ENCODE results near the gene BACE1.
A peak's percentile ranks its signal among the peaks of the same experiment; 100 is the strongest.

The BACE1 gene

DNA sequence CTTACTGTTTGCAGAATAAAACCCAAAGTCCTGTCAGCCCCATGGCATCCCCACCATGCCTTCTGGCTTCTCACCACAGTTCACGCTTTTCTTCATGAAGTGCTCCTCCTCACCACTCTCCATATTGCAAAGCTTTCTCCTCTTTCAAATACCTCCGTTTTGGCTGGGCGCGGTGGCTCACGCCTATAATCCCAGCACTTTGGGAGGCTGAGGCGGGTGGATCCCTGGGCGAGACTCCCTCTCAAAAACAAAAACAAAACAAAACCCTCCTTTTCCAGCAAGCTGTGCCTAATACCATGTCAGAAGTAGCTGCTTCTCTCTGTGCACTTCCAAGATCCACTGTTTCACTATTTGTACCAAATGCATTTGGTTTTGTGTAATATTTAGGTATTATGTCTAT is 6.7 kb downstream of the BACE1 start:
- DNase-seq (ENCODE audit: low read depth) = no peak

DNA sequence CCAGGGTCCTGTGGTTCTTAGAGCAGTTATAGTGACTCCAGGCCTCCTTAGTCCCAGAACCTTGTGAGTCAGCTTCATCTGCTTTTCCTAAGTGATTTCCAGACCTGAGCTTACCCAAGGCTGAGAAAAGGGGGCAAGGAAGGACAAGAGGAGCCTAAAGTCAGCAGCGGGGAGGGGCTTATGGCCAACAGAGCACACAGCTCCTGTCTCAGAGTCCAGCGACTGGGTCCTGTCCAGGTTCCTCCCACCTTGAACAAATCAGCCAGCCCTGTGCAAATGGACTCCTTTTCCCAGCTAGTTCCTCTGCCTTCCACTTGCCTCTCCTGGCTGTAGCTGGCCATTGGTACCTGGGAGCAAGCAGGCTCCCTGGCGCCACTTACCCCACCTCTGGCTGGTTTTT is 10.9 kb downstream of the BACE1 start:
- no peak for DNase-seq (ENCODE audit: low read depth)

DNA sequence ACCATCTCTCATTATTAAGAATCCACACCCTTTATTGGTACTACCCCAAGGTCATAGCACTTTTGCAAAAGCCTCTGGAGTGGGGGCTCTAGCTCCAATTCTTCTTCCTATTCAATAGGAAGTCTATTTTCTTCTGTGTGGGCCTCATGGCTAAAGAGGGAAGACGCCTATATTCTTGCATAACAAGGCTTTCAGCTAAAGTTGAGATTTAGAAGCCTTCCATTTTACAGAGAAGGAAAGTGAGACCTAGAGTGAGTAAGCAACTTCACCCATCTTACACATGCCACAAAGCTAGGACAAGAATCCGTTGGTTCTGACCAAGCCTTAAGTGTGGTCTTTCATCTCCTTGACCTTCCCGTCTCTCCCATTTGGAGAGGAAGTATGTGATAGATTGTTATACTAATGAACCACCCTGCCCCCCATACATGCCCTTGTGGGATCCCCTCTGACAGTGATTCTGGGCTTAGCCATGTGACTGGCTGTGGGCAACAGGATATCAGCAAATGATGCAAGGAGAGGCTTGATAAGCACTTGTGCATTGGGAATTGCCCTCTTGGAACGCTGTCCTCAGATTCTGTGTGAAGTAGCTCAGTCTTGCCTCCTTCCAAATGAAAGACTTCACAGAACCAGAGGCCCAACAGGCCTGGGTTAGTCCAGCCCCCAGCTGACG is 12.3 kb downstream of the BACE1 start:
- no peak for DNase-seq (ENCODE audit: low read depth)

DNA sequence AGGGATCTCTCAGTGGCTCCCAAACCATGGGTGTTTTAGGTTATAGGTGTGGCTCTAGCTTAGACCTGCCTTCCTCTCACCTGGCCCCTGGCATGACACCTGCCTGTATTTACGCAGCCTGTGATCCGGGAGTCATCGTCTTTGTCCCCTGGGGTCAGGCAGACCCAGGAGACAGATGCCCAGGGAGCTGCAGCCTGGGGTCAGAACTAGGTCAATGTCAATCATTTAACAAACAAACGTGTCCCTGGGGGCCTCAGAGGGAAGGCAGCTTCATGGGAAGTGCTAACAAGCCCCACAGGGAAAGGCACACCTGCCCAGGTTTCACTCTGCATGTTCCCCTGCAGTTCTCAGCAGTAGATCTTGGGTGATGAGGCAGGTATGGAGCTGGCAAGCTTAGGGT is 13.0 kb downstream of the BACE1 start:
- no peak for DNase-seq (ENCODE audit: low read depth)

DNA sequence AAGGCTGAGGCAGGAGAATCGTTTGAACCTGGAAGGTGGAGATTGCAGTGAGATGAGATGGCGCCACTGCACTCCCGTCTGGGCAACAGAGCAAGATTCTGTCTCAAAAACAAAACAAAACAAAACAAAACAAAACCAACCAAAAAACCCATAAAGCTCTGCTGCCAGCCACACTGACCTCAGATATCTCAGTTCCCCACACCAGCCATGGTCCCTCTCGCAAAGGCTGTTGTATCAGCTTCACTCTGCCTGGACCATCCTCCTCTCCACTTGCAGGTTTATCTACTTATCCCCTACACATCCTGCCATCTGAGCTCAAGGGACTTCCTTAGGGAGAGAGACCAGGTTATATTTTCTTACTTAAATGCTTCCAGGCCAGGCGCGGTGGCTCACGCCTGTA is 13.8 kb downstream of the BACE1 start:
- no peak for DNase-seq (ENCODE audit: low read depth)

DNA sequence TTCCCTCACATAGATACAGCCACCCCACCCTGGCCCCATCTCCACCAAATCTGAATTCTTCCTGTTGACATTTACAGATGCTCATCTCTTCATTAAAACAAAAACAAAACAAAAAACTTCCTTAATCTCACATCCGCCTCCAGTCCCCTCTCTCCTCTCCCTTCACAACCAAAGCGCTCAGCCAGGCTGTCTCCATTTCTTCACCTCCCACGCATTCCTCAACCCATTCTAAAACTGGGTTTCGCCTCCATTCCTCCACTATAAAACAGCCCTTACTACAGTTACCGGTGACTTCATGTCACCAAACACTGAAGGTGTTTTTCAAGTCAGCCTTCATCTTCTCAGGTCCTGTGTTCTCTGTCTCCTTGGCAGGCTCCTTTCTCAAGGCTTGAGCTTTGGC is 15.3 kb downstream of the BACE1 start:
- DNase-seq (ENCODE audit: low read depth) = no peak

DNA sequence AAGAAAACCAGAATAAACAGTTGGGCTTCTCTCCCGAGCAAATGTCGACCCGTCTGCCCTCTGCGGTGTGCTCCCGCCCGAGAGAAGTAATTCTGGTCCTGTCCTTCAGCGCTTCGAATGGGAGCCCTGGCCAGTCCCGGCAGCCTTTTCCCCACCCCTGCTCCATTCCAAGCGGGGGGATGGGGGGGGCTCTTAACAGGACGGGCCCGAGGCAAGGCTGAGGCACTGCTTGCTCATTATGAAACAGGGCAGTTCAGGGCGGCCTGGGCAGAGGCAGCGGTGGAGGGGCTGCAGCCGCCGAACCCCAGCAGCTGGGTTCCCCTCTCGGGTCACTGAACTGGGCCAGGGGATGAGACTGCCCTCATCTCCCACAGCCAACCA is 15.8 kb downstream of the BACE1 start:
- DNase-seq (ENCODE audit: low read depth) = no peak

DNA sequence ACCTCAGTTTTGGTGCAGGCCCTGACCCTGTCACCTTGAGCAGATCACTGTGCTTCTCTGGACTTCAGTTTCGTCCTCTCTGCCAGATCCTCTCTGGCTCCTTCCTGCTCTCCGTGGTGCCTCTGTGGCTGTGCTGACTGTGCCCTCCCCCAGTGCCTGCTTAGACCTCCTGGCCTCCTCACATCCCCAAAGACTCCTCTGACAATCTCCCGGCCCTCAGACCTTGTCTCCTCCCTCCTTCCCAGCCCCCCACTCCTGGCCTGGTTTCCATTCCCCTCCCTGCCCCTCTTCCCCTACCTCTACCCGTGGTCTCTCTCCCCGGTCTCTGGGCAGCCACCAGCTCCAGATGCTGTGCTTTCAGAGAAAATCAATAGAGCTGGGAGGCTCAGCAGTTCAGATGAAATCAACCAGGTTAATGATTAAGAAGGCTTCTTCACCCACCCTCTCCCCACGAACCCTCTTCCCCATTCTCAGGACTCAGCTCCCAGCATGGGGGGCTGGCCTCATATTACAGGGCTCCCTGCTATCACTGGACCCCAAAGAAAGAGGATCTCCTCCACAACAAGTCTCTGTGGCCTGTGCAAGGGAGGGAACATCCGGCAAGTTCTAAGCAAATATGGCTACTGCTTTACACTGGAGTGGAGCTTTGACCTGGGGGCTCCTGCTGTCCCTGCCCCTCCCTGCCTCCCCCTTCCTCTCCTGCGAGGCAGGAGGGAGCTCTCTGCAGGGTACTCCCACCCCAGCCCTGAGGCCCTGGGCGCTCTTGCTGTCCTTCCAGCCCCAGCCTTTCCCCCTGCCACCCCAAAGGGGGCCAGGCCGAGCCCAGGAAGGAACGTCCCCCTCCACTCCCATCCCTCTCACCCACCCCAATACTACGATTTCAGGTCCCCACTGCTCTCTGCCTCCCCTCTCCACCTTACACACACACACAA is 16.4 kb downstream of the BACE1 start:
- DNase-seq (ENCODE audit: low read depth) = no peak

DNA sequence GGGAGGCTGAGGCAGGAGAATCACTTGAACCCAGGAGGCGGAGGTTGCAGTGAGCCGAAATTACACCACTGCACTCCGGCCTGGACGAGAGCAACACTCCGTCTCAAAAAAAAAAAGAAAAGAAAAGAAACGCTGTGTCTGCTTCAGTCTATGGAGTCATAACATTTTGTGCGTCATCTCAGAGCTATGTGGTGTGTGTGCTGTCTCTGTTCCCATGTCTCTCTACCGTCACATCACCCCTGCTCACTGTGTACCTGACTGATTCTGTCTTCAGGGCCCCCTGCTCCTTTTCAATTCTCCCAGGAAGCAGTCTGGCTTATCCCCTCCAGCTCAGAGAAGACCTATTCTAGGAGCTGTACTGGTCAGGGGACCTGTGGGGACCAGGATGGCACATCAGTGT is 17.9 kb downstream of the BACE1 start:
- DNase-seq (ENCODE audit: low read depth) = no peak

DNA sequence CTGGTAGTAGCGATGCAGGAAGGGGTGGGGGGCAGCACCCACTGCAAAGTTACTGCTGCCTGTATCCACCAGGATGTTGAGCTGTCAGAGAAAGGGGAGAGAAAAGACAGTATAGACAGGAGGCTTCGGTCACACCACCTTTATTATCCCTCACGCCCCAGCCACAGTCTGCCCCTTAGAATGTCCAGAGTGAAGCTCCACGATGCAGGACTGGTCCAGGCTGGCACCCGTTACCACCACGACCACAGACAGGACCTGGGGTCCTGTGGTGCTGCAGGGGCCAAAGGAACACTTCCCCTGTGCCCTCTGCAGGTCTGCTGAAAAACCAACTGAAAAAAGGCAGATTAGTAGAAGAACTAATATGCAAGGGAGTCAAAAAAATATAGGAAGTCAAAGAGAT is 19.2 kb downstream of the BACE1 start:
- DNase-seq (ENCODE audit: low read depth) = no peak

DNA sequence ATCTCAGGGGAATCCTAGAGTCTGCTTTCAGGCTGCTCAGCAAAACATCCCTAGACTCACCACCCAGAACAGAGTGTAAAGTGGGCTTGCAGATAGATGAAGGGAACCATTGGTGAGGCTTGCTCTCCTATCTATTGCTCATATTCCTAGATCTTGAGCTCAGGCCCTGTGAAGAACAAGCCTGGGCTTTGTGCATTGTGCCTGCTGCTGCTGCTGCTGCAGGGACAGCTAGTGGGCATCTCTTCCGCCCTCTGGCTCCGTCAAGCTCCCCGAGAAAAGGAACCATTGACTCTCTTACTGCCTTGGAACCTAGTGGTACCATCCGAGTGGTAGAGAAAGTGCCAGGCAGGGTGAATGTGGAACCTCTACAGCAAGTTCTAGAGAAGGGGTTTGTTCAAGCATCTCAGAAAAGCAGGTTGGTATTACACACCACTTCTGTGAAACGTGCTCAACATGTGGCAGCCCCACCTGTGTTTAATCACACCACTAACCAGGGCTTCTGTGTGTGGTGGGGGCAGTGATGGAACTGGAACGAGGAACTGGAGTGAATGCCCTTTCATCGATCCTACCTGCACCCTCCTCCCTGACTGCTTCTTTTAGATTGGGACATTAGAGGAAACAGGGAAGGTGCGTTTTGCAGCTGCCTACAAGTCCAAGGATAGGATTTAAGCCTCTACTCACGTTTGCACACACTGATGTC is 20.5 kb downstream of the BACE1 start:
- no peak for DNase-seq (ENCODE audit: low read depth)

DNA sequence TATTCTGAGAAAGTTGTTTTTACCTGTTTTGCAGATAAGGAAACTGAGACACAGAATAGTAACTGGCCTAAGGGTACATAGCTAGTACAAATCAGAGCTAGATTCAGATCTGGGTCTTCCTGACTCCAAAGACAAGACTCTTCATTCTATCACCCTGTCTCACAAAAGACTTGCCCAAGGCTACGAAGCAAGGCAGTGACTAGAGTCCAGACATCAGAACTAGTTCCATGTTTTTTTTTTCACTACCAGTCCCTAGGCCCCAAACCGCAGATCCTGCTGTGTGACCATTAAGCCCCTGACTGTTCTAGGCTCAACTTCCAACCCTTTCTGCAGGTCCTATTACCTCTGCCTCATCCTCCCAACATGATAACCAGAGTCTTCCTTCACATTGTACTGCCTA is 23.4 kb downstream of the BACE1 start:
- DNase-seq (ENCODE audit: low read depth) = no peak

DNA sequence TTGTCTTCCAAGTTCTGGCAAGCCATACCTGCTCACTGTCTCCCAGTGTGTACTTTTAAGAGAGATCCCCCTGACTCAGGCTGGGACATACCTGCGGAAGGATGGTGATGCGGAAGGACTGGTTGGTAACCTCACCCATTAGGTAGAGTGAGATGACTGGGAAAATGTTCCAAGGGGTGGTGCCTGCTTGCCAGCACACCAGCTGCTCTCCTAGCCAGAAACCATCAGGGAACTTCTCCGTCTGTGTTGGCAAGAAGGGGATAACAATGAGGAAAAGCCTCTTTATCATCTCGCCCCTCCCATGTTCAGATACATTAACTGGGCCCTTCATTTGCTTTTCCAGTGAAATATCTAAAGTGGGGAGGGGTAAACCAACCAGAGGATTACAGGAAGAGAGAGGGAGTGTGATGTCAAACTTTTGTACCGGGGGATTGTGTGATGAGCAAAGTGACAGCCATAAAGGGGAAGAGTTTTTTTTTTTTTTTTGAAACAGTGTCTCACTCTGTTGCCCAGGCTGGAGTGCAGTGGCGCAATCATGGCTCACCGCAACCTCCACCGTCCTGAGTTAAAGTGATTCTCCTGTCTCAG is 25.2 kb downstream of the BACE1 start, which contains the start of gene BACE1-AS:
Gene BACE1-AS, plus strand, starts transcription at position 538 of the 588 bp plus-strand sequence.
- DNase-seq (ENCODE audit: low read depth) = no peak

DNA sequence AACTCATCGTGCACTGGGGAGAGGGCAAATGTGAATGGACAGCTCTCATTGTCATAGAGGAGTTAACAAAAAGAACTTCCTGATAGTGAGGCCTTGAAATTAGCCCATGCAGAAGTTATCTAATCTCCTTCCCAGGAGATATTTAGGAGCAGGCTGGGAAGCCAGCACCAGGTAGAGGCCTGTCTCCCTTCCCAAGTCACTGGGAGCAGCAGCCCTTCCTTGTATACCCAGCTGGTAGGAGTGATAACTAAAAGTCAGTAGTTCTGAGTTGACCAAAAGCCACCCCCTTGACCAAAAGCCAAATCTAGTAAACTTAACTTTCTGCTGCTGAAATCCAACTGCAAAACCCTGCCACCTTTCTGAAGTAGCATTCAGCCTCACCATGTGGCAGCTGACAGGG is 26.3 kb downstream of the BACE1 start:
- no peak for DNase-seq (ENCODE audit: low read depth)

DNA sequence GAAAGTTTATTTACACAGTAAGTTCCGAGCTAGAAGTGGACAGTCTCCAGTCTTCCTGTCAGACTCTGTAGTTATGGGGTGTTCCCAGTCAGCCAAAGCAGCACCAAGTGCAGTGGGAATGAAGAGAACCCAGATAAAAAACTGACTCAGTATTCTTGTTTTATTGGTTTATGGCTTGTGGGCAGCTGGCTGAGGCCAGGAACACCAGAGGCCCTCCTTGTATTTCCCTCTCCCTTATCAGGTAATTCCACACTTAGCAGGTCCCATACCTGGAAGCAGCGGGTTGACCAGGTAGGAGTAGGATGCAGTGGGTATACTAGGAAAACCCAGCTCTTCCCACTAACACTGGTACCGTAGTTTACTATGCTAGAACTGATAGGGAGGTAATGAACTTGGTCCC is 28.4 kb downstream of the BACE1 start:
- DNase-seq (ENCODE audit: low read depth) = no peak

DNA sequence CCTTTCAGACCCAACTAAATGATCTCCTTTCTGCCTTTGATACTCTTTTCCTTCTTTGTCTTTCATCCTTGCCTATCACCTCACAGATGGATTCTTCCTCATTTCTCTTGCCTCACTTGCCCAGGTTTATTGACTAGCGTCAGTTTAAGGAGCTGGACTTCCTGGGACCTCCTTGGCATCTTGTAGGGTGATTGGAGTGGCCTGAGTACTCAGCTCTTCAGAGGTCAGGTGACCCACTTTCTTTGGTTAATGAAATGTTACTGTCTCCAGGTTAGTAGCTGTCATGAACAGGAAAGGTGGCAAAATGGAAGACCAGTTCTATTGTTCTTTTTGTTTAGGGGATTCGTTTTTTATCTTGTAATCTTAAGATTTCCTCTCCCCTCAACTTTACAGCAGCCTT is 29.5 kb downstream of the BACE1 start:
- no peak for DNase-seq (ENCODE audit: low read depth)

DNA sequence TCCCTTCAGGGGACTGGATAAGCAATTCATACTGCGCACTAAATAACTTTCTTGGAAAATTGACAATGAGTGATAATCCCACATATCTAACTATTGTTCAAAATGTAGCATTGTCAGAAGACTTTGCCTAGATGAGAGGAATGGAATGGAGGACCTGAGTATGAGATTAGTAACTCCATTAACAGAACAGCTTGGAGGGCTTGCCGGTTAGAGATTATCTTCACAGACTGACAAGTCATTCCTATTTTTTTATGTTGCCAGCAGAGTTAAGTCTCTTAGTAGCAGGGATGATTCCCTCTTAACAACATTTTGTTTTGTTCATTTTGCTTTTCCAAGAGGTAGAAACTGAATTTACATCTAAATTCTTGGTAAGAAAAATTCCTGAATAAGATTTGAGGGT is 32.0 kb downstream of the BACE1 start:
- no peak for DNase-seq (ENCODE audit: low read depth)

DNA sequence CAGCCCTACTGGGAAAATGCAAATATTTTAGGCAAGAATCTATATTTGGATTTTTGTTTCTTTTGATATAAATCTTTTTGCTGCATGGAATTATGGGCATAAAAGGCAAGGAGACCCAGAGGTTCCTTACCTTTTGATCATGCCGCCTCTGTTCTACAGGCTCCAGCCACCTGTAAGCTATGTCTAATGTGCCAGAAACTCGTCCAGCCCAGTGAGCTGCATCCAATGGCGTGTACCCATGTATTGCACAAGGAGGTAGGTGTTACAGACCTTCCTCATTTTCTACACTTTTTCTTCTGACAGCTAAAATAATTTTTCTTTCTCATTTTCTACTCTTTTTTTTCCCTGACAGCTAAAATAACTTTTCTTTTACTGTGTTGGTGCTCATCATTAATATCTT is 33.1 kb downstream of the BACE1 start:
- DNase-seq (ENCODE audit: low read depth) = no peak

DNA sequence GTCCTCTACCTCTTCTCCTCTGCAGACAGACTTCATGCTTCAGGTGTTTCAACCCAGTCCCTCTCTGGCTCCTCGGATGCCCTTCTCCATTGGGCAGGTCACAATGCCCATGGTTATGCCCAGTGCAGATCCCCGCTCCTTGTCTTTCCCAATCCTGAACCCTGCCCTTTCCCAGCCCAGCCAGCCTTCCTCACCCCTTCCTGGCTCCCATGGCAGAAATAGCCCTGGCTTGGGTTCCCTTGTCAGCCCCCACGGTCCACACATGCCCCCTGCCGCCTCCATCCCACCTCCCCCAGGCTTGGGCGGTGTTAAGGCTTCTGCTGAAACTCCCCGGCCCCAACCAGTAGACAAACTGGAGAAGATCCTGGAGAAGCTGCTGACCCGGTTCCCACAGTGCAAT is 34.2 kb downstream of the BACE1 start:
- no peak for DNase-seq (ENCODE audit: low read depth)

DNA sequence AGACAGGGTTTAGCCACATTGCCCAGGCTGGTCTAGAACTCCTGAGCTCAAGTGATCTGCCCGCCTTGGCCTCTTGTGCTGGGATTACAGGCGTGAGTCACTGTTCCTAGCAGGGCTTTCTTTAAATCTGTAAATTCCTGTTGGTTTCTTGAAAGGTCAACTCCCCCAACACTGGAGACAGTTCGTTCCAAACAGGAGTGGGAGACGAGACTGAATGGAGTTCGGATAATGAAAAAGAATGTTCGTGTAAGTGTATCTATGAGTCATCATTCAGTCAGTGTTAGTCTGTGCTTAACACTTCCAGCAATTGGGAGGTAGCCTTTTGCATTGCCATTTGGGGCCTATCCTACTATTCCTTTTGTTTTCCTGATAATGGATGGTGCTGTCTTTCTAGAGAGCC is 34.9 kb downstream of the BACE1 start:
- peak; percentile 96 for DNase-seq (ENCODE audit: low read depth)

DNA sequence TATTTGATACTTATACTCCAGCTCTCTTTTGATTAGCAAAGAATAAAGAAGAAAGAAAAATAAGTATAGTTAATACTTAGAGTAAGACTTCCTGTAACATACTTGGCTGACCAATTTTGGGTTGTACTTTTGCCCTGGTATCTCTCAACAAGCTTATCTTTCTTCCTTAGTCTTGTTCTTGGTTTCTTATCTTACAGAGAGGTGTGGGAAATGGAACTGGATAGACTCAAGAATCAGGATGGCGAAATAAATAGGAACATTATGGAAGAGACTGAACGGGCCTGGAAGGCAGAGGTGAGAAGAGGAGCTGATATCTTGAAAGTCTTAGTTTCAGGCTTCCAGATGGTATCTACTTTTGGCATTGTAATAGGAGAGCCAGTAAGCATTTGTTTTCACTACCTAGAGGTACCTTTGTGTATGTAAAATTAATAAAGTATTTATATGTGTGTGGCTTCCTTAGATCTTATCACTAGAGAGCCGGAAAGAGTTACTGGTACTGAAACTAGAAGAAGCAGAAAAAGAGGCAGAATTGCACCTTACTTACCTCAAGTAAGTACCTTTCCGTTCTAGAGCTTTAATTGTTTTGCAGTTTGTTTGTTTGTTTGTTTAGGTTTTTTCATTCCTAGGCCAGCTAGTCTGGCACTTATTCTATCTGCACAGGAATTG is 36.2 kb downstream of the BACE1 start:
- no peak for DNase-seq (ENCODE audit: low read depth)

DNA sequence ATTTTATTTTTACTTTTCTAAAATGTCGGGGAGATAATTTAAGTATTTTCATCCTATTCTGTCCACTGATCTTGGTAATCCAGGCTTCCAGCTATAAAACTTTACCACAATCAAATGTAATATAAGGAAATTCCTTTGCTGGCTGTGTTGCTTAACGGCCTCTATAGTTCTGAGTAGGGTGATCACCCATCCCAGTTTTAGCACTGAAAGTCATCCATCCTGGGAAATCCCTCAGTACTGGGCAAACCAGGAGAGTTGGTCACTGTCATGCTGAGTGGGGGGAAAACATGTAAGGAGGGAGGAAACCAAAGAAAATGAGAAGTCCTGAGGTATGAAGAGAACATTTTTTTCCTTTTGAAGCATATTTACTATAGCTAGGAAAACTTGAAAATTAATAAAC is 37.7 kb downstream of the BACE1 start:
- no peak for DNase-seq (ENCODE audit: low read depth)
